Psoas muscle (tissue), 8 donors: ENCODE data around the gene ZNF37A. TPM values are rescaled to one million over a fixed set of nuclear protein-coding genes. Genes with fewer than 3 reads are reported as not detected.
"Not testable (repeated sequence)": the region's sequence is repeated elsewhere in the genome, so short reads cannot be mapped to it uniquely, and the experiment has no call there.

Experiments used
- ATAC-seq, 4 donors: fragments of 200-7000 bp; cut with Tn5 transposase; one replicate each; pipeline ENCODE4 v1.9.1; 2020; ENCODE audit warnings: moderate library complexity in 3 of 4, mild to moderate bottlenecking in 2 of 4
- DNase-seq, 2 donors: peaks; one replicate each; pipeline ENCODE4 v3.0.0-alpha.2; 2020
- H3K27ac ChIP-seq: fragments of 200-600 bp; one replicate; pipeline ENCODE4 v1.8.0; 2022
- H3K27me3 ChIP-seq, 3 donors: fragments of 200-600 bp in 1 of 3; one replicate each; pipeline versions ENCODE4 v1.6.1 to v1.8.0; 2013 to 2022; ENCODE audit warnings: low read length in 2 of 3, mild to moderate bottlenecking in 2 of 3, moderate library complexity in 1 of 3; ENCODE audit not compliant: insufficient read depth in 3 of 3
- H3K36me3 ChIP-seq, 2 donors: fragments of 200-600 bp in 1 of 2; one replicate each; pipeline versions ENCODE4 v1.6.1 to v1.8.0; 2013 to 2022; ENCODE audit warnings: low read depth in 1 of 2, mild to moderate bottlenecking in 1 of 2, moderate library complexity in 1 of 2; ENCODE audit not compliant: insufficient read depth in 1 of 2
- H3K4me1 ChIP-seq: fragments of 200-600 bp; one replicate; pipeline ENCODE4 v1.8.0; 2022
- H3K4me3 ChIP-seq: fragments of 200-600 bp; one replicate; pipeline ENCODE4 v1.8.0; 2022; ENCODE audit warnings: mild to moderate bottlenecking
- H3K9me3 ChIP-seq: fragments of 200-600 bp; one replicate; pipeline ENCODE4 v1.8.0; 2022
- CTCF ChIP-seq: fragments of 200-600 bp; IDR thresholded peaks from one replicate; pipeline ENCODE4 v1.8.0; 2022; ENCODE audit warnings: antibody characterized with exemption
- WGBS, 3 donors: extraction: QIAGEN DNeasy Blood & Tissue Kit; methylation state at CpG; one replicate each; pipeline versions ENCODE4 v1.1.6 to v1.1.7; 2013; 5-methylcytosine and 5-hydroxymethylcytosine counted together
- intact Hi-C, 2 donors: fragments of 100-400 bp; cut with DNase I; formaldehyde crosslinking; loops; one replicate each; pipeline versions ENCODE4 v1.11.0 to v1.14.2; 2022
- polyA plus RNA-seq, 3 donors: library from polyadenylated mRNA; stranded (reverse); fragments of 200-250 nt; gene quantifications; one replicate each; pipeline ENCODE4 v1.2.3, GENCODE V29; 2013
- total RNA-seq, 4 donors: library from RNA; stranded (reverse); fragmentation: NEBNext Ultra II Directional in 2 of 4; extraction: Animal tissue kit (Norgen Biotek cat#: 25700) in 2 of 4; gene quantifications; one replicate each; pipeline versions ENCODE4 v1.2.1 to v1.2.4, GENCODE V29; 2021 to 2023
- donor health status: healthy with polysubstance abuse.
- donor health status: DM: no; HTN: no; CAD: no; lungs with moderate emphysema.
- donor health status: Bipolar disorder and iron deficiency.
- donor health status: healthy.
- donor health status: DM: yes; HTN: yes; CAD: no.
- donor health status: DM: no; HTN: no; CAD: no.
- donor health status: DM: no; HTN: no; CAD: no.
- donor health status: DM: yes; HTN: yes; CAD: no.

Gene ZNF37A
- total and polyA plus RNA-seq, 7 donors, result 1.7 to 9.8 (median 6.9) TPM

- intact Hi-C loops, result no loop called here
- ATAC-seq (no peak), DNase-seq (no peak)
- Histone ChIP-seq H3K4me1 (no peaks in the 10 kb centered on the region), H3K4me3 (no peak overlapping the region), H3K9me3 (peaks cover 26% of the 10 kb centered on the region), H3K27me3 (no peaks in the 10 kb centered on the region), H3K27ac (no peak overlapping the region), H3K36me3 (peaks cover 12 to 53% of the 10 kb centered on the region in 2 donors)
- no peak for TF ChIP-seq CTCF
Observed at GRCh38 chr10:38054361-38054797, 39.8 kb upstream of the ZNF37A start.

- H3K4me1 ChIP-seq, H3K27me3 ChIP-seq, H3K27ac ChIP-seq, DNase-seq, intact Hi-C loops, ATAC-seq, H3K4me3 ChIP-seq: not testable (repeated sequence)
- Histone ChIP-seq H3K9me3 (peaks cover 26% of the 10 kb centered on the region), H3K36me3 (peaks cover 12 to 63% of the 10 kb centered on the region in 2 donors)
- 97 to 99% (median 98%) methylated on average over 5 of the region's 5 CpGs for WGBS, 3 donors
Observed at GRCh38 chr10:38055274-38055894, 38.8 kb upstream of the ZNF37A start.

- H3K27me3 ChIP-seq, H3K36me3 ChIP-seq, intact Hi-C loops, H3K27ac ChIP-seq, H3K4me1 ChIP-seq, DNase-seq, H3K4me3 ChIP-seq, ATAC-seq, H3K9me3 ChIP-seq: not testable (repeated sequence)
- WGBS, 3 donors, result 78 to 89% (median 86%) methylated on average over 1 of the region's 1 CpG
Observed at GRCh38 chr10:38069663-38070062, 24.5 kb upstream of the ZNF37A start.

- intact Hi-C loops, result no loop called here
- WGBS, 3 donors, result 86 to 89% (median 88%) methylated on average over 8 of the region's 8 CpGs
- no peak overlapping the region for H3K4me3 ChIP-seq
- no peak overlapping the region for H3K27ac ChIP-seq
- no peaks in the 10 kb centered on the region for H3K4me1 ChIP-seq
- no peak for TF ChIP-seq CTCF
- no peaks in the 10 kb centered on the region for H3K9me3 ChIP-seq
- H3K36me3 ChIP-seq, result no peaks in the 10 kb centered on the region
- H3K27me3 ChIP-seq, result no peaks in the 10 kb centered on the region
- DNase-seq (no peak), ATAC-seq (no peak)
Observed at GRCh38 chr10:38070501-38070900, 23.6 kb upstream of the ZNF37A start.

GRCh38 chr10:38072552-38072951 lies 21.6 kb upstream of the ZNF37A start:
- ATAC-seq (no peak), DNase-seq (no peak)
- no peaks in the 10 kb centered on the region for H3K4me1 ChIP-seq
- no peaks in the 10 kb centered on the region for H3K9me3 ChIP-seq
- H3K27ac ChIP-seq, result no peak overlapping the region
- H3K4me3 ChIP-seq, result no peak overlapping the region
- no peaks in the 10 kb centered on the region for H3K36me3 ChIP-seq
- intact Hi-C loops, result no loop called here
- no peak for TF ChIP-seq CTCF
- peaks cover 0 to 2% (median 0%) of the 10 kb centered on the region in 3 donors for H3K27me3 ChIP-seq

- no peak overlapping the region for H3K4me3 ChIP-seq
- 64 to 72% (median 69%) methylated on average over 2 of the region's 2 CpGs for WGBS, 3 donors
- peaks cover 0 to 2% (median 0%) of the 10 kb centered on the region in 3 donors for H3K27me3 ChIP-seq
Observed at GRCh38 chr10:38076687-38077086, 17.4 kb upstream of the ZNF37A start.

GRCh38 chr10:38093318-38093717 lies 819 bp upstream of the ZNF37A start:
- H3K27me3 ChIP-seq, H3K9me3 ChIP-seq, DNase-seq, H3K4me1 ChIP-seq, ATAC-seq, H3K27ac ChIP-seq: not testable (repeated sequence)
- Histone ChIP-seq H3K36me3 (peaks cover 0 to 27% of the 10 kb centered on the region in 2 donors), H3K4me3 (peak overlapping the region; percentile 96)
- intact Hi-C loops, result loop anchor here (5.0 to 10.0 kb wide), 4 partner anchors 79 to 236 kb away; partner anchors contain the start of genes ZNF33A (in 2 of the 2), ZNF248 (in 1 of the 2) and ZNF25 (in 1 of the 2)
- 93 to 95% (median 94%) methylated on average over 15 of the region's 15 CpGs for WGBS, 3 donors

More at GRCh38 chr10:38076687-38077086, 17.4 kb upstream of the ZNF37A start:
- no peak for TF ChIP-seq CTCF
- Histone ChIP-seq H3K27ac (no peak overlapping the region), H3K4me1 (no peaks in the 10 kb centered on the region), H3K9me3 (no peaks in the 10 kb centered on the region), H3K36me3 (no peaks in the 10 kb centered on the region)
- ATAC-seq, result no peak
- no peak for DNase-seq
- intact Hi-C loops, result no loop called here
